Nephron progenitor cell (in vitro differentiated cells): ENCODE results near the gene SPDYE6.
"Not testable (repeated sequence)": the region's sequence is repeated elsewhere in the genome, so short reads cannot be mapped to it uniquely, and the experiment has no call there.

Experiments
- DNase-seq: peaks from one replicate; pipeline ENCODE4 v3.0.0; 2021
- H3K27ac Mint-ChIP-seq: 2 replicates; pipeline ENCODE4 v1.8.0; 2021; ENCODE audit warnings: mild to moderate bottlenecking, moderate library complexity, mixed read lengths
- H3K27me3 Mint-ChIP-seq: 2 replicates; pipeline ENCODE4 v1.8.0; 2021; ENCODE audit warnings: mild to moderate bottlenecking, low read depth, mixed read lengths; ENCODE audit not compliant: poor library complexity
- H3K36me3 Mint-ChIP-seq: 2 replicates; pipeline ENCODE4 v1.8.0; 2021; ENCODE audit warnings: low read depth, mixed read lengths
- H3K4me1 Mint-ChIP-seq: 2 replicates; pipeline ENCODE4 v1.8.0; 2021; ENCODE audit warnings: mixed read lengths
- H3K4me3 Mint-ChIP-seq: 2 replicates; pipeline ENCODE4 v1.8.0; 2021; ENCODE audit warnings: mild to moderate bottlenecking, moderate library complexity, mixed read lengths
- H3K9me3 Mint-ChIP-seq: 2 replicates; pipeline ENCODE4 v1.8.0; 2021; ENCODE audit warnings: mild to moderate bottlenecking, moderate library complexity, mixed read lengths
- TF ChIP-seq, protein P1 (sequence below): fragments of 200-600 bp; sonication (generic); IDR thresholded peaks from 2 replicates; pipeline ENCODE4 v1.5.0; 2021; ENCODE audit warnings: antibody characterized with exemption

The SPDYE6 gene

DNA sequence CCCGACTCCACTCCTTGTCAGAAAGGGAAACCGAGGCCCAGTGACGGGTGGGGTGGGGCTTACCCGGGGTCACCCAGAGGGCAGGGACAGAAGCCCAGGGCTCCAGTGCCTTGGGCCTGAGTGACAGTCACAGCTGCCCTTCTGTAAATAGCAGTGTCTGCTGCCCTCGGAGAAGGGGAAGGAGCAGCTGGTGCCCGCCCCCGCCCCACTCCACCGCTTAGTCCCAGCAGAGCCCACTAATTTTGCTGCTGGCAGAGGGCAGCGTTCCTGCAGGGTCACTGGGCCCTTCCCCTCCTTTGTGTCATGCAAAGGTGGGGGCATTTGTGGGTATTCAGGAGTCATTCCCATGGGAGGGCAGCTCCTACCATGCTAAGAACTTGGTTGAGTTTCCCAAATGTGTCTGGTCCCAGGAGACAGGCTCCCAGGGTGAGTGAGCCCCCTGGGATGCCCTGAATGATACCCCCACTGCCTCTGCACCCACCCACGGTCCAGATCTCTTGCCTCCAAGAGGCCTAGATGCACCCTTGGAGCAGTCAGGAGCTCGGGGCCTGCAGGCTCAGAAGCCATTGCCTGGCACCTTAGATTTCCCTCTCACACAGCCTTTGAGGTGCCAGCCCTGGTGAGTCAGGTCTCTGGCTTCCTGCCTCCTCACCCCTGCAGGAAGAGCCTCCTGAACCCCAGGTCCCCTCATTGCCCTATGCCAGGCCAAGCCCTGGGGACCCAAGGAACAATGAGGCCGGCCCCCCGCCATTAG is 52.4 kb downstream of the SPDYE6 start:
- TF ChIP-seq, protein P1, sequence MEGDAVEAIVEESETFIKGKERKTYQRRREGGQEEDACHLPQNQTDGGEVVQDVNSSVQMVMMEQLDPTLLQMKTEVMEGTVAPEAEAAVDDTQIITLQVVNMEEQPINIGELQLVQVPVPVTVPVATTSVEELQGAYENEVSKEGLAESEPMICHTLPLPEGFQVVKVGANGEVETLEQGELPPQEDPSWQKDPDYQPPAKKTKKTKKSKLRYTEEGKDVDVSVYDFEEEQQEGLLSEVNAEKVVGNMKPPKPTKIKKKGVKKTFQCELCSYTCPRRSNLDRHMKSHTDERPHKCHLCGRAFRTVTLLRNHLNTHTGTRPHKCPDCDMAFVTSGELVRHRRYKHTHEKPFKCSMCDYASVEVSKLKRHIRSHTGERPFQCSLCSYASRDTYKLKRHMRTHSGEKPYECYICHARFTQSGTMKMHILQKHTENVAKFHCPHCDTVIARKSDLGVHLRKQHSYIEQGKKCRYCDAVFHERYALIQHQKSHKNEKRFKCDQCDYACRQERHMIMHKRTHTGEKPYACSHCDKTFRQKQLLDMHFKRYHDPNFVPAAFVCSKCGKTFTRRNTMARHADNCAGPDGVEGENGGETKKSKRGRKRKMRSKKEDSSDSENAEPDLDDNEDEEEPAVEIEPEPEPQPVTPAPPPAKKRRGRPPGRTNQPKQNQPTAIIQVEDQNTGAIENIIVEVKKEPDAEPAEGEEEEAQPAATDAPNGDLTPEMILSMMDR = no peak
- H3K4me1 Mint-ChIP-seq = peaks cover 9% of the 10 kb centered on the region
- no peaks in the 10 kb centered on the region for H3K9me3 Mint-ChIP-seq
- H3K27ac Mint-ChIP-seq = no peak overlapping the region
- H3K36me3 Mint-ChIP-seq = no peaks in the 10 kb centered on the region
- H3K4me3 Mint-ChIP-seq = no peak overlapping the region
- DNase-seq = no peak
- peaks cover 9% of the 10 kb centered on the region for H3K27me3 Mint-ChIP-seq

DNA sequence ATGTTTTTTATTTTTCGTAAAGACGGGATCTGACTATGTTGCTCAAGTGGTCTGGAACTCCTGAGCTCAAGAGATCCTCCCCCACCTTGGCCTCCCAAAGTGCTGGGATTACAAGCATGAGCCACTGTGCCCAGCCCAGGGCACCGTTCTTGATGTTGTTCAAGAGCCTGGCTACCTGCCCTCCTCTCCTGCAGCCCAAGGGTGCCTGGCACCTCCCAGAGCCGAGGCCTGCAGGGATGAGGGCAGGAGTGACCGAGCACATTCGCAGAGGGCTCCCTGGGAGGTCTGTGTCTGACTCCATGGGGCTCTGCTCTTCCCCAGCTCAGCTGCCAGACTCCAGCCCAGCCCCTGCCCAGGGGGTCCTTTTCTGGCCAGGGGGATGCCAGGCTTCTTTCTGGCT is 54.2 kb downstream of the SPDYE6 start:
- H3K27me3 Mint-ChIP-seq = peaks cover 15% of the 10 kb centered on the region
- TF ChIP-seq, protein P1 = no peak
- no peak for DNase-seq
- H3K9me3 Mint-ChIP-seq = no peaks in the 10 kb centered on the region
- H3K4me1 Mint-ChIP-seq = peaks cover 4% of the 10 kb centered on the region
- no peak overlapping the region for H3K27ac Mint-ChIP-seq
- no peak overlapping the region for H3K4me3 Mint-ChIP-seq
- no peaks in the 10 kb centered on the region for H3K36me3 Mint-ChIP-seq

DNA sequence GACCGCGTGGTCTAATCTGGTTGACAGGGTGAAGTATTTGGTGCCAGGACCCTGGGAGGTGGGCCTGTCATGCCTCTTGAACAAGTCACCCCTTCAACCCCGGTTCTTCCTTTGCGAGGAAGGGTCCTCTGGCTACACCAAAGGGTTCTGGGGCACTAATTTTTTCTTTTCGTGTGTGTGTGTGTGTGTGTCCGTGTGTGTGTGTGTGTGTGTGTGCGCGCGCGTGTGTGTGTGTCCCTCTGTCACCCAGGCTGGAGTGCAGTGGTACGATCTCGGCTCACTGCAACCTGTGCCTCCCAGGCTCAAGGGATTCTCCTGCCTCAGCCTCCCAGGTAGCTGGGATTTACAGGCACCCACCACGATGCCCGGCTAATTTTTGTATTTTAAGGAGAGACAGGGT is 54.9 kb downstream of the SPDYE6 start:
- H3K9me3 Mint-ChIP-seq = not testable (repeated sequence)

DNA sequence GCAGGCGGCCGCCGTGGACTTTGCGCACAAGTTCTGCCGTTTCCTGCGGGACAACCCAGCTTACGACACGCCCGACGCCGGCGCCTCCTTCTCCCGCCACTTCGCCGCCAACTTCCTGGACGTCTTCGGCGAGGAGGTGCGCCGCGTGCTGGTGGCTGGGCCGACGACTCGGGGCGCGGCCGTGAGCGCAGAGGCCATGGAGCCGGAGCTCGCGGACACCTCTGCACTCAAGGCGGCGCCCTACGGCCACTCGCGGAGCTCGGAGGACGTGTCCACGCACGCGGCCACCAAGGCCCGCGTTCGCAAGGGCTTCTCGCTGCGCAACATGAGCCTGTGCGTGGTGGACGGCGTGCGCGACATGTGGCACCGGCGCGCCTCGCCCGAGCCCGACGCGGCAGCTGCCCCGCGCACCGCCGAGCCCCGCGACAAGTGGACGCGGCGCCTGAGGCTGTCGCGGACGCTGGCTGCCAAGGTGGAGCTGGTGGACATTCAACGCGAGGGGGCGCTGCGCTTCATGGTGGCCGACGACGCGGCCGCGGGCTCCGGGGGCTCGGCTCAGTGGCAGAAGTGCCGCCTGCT is 55.5 kb downstream of the SPDYE6 start:
- no peak overlapping the region for H3K27ac Mint-ChIP-seq
- H3K36me3 Mint-ChIP-seq = no peaks in the 10 kb centered on the region
- H3K4me3 Mint-ChIP-seq = no peak overlapping the region
- TF ChIP-seq, protein P1 = peak; percentile 51
- H3K27me3 Mint-ChIP-seq = peaks cover 18% of the 10 kb centered on the region
- H3K9me3 Mint-ChIP-seq = no peaks in the 10 kb centered on the region
- H3K4me1 Mint-ChIP-seq = peaks cover 8% of the 10 kb centered on the region
- DNase-seq = peak; percentile 80

More for the DNA sequence above, 54.9 kb downstream of the SPDYE6 start:
- H3K27me3 Mint-ChIP-seq = peaks cover 18% of the 10 kb centered on the region
- not testable (repeated sequence) for H3K27ac Mint-ChIP-seq, H3K4me1 Mint-ChIP-seq, H3K36me3 Mint-ChIP-seq, H3K4me3 Mint-ChIP-seq, DNase-seq

DNA sequence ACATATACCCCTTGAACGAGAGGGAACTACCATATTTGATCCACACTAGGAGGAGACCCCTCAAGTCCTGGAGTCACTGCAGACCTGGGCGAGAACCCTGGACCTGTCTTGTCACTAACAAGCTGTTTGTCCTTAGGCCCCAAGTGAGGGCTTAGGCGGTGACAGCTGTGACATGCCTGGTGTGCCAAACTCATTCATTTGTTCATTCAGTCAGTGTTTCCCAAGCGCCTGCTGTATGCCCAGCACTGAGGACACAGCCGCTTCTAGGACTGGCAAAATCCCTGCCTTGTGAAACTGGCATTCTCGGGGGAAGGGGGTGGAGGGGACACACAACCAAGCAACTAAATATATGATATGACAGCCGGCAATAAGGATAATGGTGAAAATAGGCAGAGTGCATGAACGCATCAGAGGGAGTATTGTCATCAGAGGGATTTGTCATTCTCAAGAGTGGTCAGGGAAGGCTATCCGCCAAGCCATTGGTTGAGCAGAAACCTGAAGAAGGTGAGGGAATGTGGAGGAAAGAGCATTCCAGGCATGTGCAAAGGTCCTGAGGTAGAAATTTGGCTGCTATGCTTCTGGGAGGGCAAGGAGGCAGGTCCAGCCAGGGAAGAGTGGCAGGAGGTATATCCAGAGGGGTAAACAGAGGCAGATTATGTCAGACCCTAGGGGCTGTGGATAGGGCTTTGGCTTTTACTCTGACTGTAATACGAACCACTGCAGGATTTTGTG is 58.6 kb downstream of the SPDYE6 start:
- TF ChIP-seq, protein P1 = no peak
- Mint-ChIP-seq H3K4me3 (no peak overlapping the region), H3K36me3 (no peaks in the 10 kb centered on the region), H3K9me3 (no peaks in the 10 kb centered on the region), H3K27ac (no peak overlapping the region), H3K27me3 (peaks cover 18% of the 10 kb centered on the region), H3K4me1 (peaks cover 31% of the 10 kb centered on the region)
- DNase-seq = no peak

DNA sequence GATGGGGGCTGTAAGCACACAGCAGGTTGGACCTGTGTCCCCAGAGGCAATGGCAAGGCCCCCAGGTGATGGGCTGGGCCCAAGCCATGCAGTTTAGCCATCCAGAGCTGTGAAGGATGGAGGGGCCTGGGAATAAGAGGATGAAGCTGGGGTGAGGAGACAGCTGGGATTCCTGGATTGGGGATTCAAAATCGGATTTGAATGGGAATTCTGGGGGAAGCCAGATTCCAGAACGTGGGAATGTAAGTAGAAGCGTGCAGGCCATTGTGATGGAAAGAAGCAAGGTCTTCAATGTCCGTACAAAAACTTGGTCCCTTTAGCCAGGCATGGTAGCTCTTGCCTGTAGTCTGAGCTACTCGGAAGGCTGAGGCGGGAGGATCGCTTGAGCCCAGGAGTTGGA is 59.7 kb downstream of the SPDYE6 start:
- no peak for DNase-seq
- no peaks in the 10 kb centered on the region for H3K9me3 Mint-ChIP-seq
- no peak overlapping the region for H3K4me3 Mint-ChIP-seq
- peaks cover 22% of the 10 kb centered on the region for H3K27me3 Mint-ChIP-seq
- no peak overlapping the region for H3K27ac Mint-ChIP-seq
- H3K36me3 Mint-ChIP-seq = no peaks in the 10 kb centered on the region
- H3K4me1 Mint-ChIP-seq = peaks cover 35% of the 10 kb centered on the region
- TF ChIP-seq, protein P1 = no peak
